ENCODE results near the gene POLD3.

Gene POLD3, protein sequence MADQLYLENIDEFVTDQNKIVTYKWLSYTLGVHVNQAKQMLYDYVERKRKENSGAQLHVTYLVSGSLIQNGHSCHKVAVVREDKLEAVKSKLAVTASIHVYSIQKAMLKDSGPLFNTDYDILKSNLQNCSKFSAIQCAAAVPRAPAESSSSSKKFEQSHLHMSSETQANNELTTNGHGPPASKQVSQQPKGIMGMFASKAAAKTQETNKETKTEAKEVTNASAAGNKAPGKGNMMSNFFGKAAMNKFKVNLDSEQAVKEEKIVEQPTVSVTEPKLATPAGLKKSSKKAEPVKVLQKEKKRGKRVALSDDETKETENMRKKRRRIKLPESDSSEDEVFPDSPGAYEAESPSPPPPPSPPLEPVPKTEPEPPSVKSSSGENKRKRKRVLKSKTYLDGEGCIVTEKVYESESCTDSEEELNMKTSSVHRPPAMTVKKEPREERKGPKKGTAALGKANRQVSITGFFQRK

GRCh38 chr11:74592441-74593362, at the start of gene POLD3:
TSS of gene POLD3 (plus strand) at chr11:74592582. CDS start at chr11:74592659, 77 bp downstream.
- in situ Hi-C loops (cut with HindIII; ENCODE audit: low pct_ligation_motif_present, low pct_unique_long_range_greater_than_20kb, low sequenced_read_pairs) = no loop called here
- DNase-seq = peak; percentile 85

DNA sequence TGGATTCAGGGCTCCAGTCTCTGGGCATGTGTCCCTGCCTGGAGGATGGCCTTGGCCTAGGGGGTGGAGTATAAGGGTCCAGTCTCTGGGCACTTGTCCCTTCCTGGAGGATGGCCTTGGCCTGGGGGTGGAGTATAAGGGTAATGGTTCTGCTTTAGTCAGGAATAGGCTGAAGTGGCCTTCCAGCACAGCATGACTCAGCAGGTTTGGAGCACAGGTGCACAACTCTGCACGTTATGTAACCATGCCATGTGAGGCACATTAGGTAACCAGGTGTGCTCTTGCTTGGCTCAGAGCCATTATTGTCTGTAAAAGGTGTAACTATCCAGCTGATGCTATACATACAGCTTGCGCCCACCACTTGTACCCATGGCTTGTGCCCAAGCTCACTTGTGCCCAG, 48.4 kb upstream of the POLD3 start:
- in situ Hi-C loops (cut with HindIII; ENCODE audit: low pct_ligation_motif_present, low pct_unique_long_range_greater_than_20kb, low sequenced_read_pairs) = no loop called here
- no peak for DNase-seq

GRCh38 chr11:74546752-74547151, 45.6 kb upstream of the POLD3 start:
- DNase-seq = no peak
- in situ Hi-C loops (cut with HindIII; ENCODE audit: low pct_ligation_motif_present, low pct_unique_long_range_greater_than_20kb, low sequenced_read_pairs) = no loop called here

DNA sequence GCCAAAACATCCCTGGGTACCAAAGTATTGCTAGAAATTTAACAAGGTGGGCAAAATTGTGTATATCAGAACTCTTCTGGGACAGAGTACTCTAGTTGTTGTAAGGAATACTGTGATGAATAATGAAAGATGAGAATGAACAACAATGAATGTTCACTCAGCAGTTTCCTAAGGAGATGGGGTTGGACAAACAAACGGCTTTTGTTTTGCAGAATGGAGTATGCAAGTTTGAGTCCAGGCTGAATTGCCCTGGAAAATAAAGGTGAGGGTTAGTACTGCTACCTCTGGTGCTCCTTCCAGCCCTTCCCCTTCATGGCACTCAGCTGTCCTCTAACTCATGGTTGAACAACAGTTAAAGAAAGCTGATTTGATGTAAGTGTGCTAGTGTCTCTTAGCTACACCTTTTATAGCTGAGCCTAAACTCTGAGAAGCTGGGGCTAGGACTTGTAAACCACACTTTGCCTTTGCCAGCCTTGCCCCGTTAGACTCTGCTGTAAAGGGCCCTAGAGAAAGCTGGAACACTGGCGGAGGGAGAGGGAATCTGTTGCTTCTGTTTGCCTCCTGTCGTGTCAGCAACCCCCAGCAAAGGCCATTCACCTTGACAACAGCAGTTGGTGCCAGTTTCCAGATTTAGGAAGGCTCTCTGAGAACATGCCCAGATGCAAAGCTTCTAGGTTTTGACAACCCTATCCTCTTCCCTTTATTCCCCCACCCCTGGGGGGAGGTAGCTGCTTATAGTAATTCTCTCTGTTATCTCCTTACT, 41.2 kb upstream of the POLD3 start:
- DNase-seq = no peak
- in situ Hi-C loops (cut with HindIII; ENCODE audit: low pct_ligation_motif_present, low pct_unique_long_range_greater_than_20kb, low sequenced_read_pairs) = no loop called here

DNA sequence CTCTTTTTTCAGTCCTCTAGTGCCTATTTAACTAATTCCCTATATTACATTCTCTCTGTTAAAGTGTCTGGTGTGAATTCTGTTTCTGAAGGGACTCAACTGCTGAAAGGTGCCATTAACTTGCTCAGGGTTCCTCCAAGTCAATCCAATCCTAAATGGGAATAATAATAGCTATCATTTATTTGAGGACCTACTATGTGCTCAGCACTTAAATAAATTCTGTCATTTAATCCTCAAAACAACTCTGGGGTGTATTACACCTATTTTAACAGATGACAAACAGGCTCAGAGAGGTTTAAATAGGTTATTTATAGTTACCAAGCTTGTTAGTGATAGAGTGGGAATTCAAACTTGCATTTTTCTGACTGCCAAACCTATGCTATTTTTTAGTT, 40.6 kb upstream of the POLD3 start:
- DNase-seq = no peak
- in situ Hi-C loops (cut with HindIII; ENCODE audit: low pct_ligation_motif_present, low pct_unique_long_range_greater_than_20kb, low sequenced_read_pairs) = no loop called here

DNA sequence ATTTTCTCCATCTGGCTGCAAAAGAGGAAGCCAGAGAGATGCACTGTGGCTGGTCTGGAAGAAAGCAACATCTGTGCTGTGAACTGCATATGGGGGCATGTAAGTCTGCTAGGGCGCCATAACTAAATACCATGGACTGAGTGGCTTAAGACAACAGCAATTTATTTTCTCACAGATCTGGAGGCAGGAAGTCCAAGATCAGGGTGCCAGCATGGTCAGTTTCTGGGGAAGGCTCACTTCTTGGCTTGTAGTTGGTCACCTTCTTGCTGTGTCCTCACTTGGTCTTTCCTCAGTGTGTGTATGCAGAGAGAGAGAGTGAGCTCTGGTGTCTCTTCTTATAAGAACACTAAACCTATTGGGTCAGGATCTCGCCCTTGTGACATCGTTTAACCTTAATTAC, 34.9 kb upstream of the POLD3 start:
- no peak for DNase-seq
- in situ Hi-C loops (cut with HindIII; ENCODE audit: low pct_ligation_motif_present, low pct_unique_long_range_greater_than_20kb, low sequenced_read_pairs) = no loop called here

DNA sequence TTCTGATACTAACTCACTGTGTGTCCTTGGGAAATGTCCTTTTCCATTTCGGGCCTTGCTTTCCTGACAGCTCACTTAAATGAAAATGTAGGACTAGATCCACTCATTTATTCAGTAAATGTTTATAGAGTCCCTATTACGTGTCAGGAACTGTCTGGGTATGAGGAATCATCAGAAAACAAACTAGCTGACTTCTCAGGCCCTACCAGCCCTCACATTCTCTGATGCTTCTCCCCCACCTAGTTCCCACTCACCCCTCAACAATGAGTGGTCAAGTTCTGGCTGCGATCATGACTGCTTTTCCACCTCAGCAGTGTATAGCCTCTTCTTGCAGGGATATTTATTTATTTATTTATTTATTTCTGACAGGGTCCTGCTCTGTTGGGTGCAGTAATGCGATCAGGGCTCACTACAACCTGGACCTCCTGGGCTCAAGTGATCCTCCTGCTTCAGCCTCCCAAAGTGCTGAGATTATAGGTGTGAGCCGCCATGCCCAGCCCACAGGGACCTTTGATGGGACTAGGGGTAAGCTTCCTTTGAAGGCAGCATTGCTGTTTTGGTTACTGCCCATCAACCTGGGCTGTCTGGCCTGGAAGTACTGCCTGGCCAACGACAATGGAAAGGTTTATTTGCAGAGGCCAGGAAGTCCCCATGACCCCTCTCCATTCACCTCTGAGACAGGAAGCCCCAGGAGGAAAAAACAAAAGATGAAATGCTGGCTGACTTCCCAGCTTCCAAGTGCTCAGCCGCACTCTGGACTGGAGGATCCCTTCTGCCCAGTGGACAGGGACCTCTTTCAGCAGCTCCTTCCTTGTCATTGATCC, 33.1 kb upstream of the POLD3 start:
- DNase-seq = no peak
- in situ Hi-C loops (cut with HindIII; ENCODE audit: low pct_ligation_motif_present, low pct_unique_long_range_greater_than_20kb, low sequenced_read_pairs) = no loop called here

GRCh38 chr11:74559934-74560309, 32.5 kb upstream of the POLD3 start:
- DNase-seq = no peak
- in situ Hi-C loops (cut with HindIII; ENCODE audit: low pct_ligation_motif_present, low pct_unique_long_range_greater_than_20kb, low sequenced_read_pairs) = no loop called here

DNA sequence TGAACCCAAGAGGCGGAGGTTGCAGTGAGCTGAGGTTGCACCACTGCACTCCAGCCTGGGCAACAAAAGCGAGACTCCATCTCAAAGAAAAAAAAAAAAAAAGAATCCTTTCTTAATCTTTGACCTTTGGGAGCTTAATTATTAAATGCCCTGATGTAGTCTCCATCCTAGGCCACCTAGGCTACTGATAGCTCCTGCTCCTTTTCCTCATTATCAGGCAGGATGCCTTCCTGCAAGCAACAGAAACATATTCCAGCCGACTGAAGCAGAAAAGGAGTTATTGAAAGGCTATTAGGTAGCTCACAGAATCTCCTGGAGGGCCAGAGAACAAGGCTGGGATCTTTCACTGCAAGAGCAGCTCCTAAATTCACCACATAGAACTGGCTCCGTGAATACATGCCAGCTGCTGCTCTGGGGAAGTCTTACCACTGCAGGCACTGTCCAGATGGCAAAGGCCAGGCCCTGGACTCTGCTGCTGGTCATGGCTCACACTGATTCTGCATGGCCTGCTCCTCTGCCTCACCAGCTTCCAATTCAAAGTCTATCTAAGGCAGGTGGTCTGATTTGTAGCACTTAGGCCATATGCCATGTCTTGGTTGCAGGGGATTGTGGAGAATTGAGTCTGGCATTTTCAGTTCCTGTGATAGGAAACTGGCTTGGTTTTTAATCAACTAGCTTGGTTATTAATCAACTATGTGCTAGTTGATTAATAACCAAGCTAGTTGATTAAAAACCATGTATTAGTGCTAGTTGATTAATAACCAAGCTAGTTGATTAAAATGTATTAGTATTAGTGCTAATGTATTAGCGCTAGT, 26.0 kb upstream of the POLD3 start:
- in situ Hi-C loops (cut with HindIII; ENCODE audit: low pct_ligation_motif_present, low pct_unique_long_range_greater_than_20kb, low sequenced_read_pairs) = no loop called here
- no peak for DNase-seq

DNA sequence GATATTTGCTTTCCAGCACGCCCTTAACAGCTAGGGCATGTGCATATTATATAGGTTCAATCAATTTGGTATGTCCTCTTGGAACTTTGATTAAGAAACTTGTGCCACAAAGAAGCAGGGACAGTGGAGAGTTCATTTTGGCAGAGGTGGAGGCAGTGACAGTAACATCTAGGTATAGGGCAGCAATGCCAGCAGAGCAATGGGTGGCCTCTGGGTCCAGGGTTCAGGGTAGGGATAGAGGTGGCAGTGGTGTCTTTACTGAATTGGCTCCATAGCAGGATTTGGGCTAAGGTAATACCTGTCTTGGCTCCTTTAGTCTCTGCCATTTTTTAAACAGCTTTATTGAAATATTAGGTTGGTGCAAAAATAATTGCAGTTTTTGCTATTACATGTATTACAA, 24.4 kb upstream of the POLD3 start:
- in situ Hi-C loops (cut with HindIII; ENCODE audit: low pct_ligation_motif_present, low pct_unique_long_range_greater_than_20kb, low sequenced_read_pairs) = no loop called here
- DNase-seq = no peak

GRCh38 chr11:74570266-74571061, 21.9 kb upstream of the POLD3 start:
- in situ Hi-C loops (cut with HindIII; ENCODE audit: low pct_ligation_motif_present, low pct_unique_long_range_greater_than_20kb, low sequenced_read_pairs) = no loop called here
- DNase-seq = peak; percentile 49

GRCh38 chr11:74571062-74571399, 21.4 kb upstream of the POLD3 start:
- no peak for DNase-seq
- in situ Hi-C loops (cut with HindIII; ENCODE audit: low pct_ligation_motif_present, low pct_unique_long_range_greater_than_20kb, low sequenced_read_pairs) = no loop called here

DNA sequence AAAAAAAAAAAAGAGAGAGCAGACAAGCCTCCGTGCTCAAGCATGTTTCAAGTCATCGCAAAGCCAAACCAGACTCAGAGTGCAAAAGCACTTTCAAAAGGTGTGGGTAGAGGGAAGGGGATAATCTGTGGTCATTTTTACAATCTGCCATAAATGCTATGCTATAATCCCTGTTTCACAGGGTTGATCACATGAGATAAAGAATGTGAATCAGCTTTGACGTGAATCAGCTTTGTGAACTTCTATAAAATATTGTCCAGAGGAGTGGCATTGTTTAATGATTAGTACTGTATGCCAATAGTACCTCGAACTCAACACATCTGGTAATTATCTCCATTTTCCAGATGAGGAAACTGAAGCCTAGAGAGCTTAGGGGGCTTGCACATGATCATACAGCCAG, 20.0 kb upstream of the POLD3 start:
- DNase-seq = no peak
- in situ Hi-C loops (cut with HindIII; ENCODE audit: low pct_ligation_motif_present, low pct_unique_long_range_greater_than_20kb, low sequenced_read_pairs) = no loop called here

DNA sequence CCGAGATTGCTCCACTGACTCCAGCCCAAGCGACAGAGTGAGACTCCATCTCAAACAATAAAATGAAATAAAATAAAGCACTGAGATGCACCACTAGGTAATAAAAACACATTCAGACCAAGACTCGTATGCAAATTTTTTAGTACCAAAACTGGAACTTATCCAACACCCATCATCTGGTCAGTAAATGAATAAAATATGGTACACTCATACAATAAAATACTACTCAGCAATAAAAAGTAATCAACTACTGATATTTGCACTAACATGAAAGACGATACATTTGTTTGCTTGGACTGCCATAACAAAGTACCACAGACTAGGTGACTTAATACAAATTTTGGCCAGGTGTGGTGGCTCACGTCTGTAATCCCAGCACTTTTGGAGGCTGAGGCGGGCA, 17.8 kb upstream of the POLD3 start:
- no peak for DNase-seq
- in situ Hi-C loops (cut with HindIII; ENCODE audit: low pct_ligation_motif_present, low pct_unique_long_range_greater_than_20kb, low sequenced_read_pairs) = no loop called here

- DNase-seq = no peak
- in situ Hi-C loops (cut with HindIII; ENCODE audit: low pct_ligation_motif_present, low pct_unique_long_range_greater_than_20kb, low sequenced_read_pairs) = no loop called here
Measured at GRCh38 chr11:74575999-74576398, 16.4 kb upstream of the POLD3 start.

DNA sequence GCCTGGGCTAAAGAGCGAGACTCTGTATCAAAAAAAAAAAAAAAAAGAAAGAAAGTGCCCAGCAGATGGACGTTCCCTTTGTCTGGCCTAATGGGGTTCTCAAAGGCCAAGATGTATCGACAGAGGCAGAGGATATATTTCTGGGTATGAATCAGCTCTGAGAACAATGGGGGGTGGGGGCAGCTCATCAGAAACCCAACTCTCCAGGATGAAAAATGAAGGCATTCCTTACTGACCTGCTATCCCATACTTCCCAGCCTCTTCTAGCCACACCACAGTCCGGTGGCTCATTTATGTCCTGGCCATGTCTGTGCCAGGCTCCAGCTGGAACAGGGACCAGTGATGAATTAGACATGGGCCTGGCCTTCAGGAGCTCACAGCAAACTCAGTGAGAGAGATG, 15.2 kb upstream of the POLD3 start:
- in situ Hi-C loops (cut with HindIII; ENCODE audit: low pct_ligation_motif_present, low pct_unique_long_range_greater_than_20kb, low sequenced_read_pairs) = no loop called here
- no peak for DNase-seq

Measured in ACHN (cell line).